Hematopoietic multipotent progenitor cell (in vitro differentiated cells): Measurements from ENCODE around the gene HRK. TPM values are rescaled to one million over a fixed set of nuclear protein-coding genes. Genes with fewer than 3 reads are reported as not detected.

Source experiments
- DNase-seq, 3 donors: peaks; one replicate each; pipeline ENCODE4 v3.0.0-alpha.2; 2011 to 2015; ENCODE audit warnings: low read depth in 2 of 3, low spot score in 2 of 3
- total RNA-seq: library from RNA; depleted of rRNA; stranded (reverse); fragments of >200 nt; gene quantifications from one replicate; pipeline ENCODE4 v1.2.3, GENCODE V29; 2012

The HRK gene
- total RNA-seq, 1 donor = under 0.01 TPM

- DNase-seq = no peak
Measured at GRCh38 chr12:116874324-116874995, 6.8 kb downstream of the HRK start.

GRCh38 chr12:116870306-116870705 lies 10.9 kb downstream of the HRK start:
- no peak for DNase-seq

- no peak for DNase-seq
Measured at GRCh38 chr12:116867523-116867922, 13.7 kb downstream of the HRK start.

- no peak for DNase-seq
Measured at GRCh38 chr12:116864371-116865160, 16.7 kb downstream of the HRK start.

GRCh38 chr12:116863275-116863767 lies 17.9 kb downstream of the HRK start:
- DNase-seq = no peak

GRCh38 chr12:116862167-116862566 lies 19.1 kb downstream of the HRK start:
- DNase-seq = no peak

- peak in 1 of 3 donors; percentile 34 for DNase-seq
Measured at GRCh38 chr12:116861320-116861719, 19.9 kb downstream of the HRK start.

GRCh38 chr12:116860263-116860662 lies 21.0 kb downstream of the HRK start:
- DNase-seq = no peak

- DNase-seq = no peak
Measured at GRCh38 chr12:116859079-116859478, 22.2 kb downstream of the HRK start.

GRCh38 chr12:116856729-116857128 lies 24.5 kb downstream of the HRK start:
- no peak for DNase-seq

- no peak for DNase-seq
Measured at GRCh38 chr12:116855744-116856470, 25.3 kb downstream of the HRK start.

GRCh38 chr12:116853507-116853906 lies 27.7 kb downstream of the HRK start:
- DNase-seq = no peak

- no peak for DNase-seq
Measured at GRCh38 chr12:116852303-116852702, 28.9 kb downstream of the HRK start.

- no peak for DNase-seq
Measured at GRCh38 chr12:116849216-116849615, 32.0 kb downstream of the HRK start.

- no peak for DNase-seq
Measured at GRCh38 chr12:116843085-116843484, 38.2 kb downstream of the HRK start.

GRCh38 chr12:116839287-116839830 lies 41.9 kb downstream of the HRK start:
- no peak for DNase-seq

- no peak for DNase-seq
Measured at GRCh38 chr12:116838365-116838764, 42.9 kb downstream of the HRK start.

- DNase-seq = no peak
Measured at GRCh38 chr12:116837097-116837496, 44.1 kb downstream of the HRK start.

GRCh38 chr12:116835484-116835883 lies 45.8 kb downstream of the HRK start:
- no peak for DNase-seq

- DNase-seq = no peak
Measured at GRCh38 chr12:116833474-116833873, 47.8 kb downstream of the HRK start.

- DNase-seq = no peak
Measured at GRCh38 chr12:116832353-116832752, 48.9 kb downstream of the HRK start.
